Fibroblast of gingiva (primary cell): ENCODE data around the gene KRTAP29-1.
"Not testable (repeated sequence)": the region's sequence is repeated elsewhere in the genome, so short reads cannot be mapped to it uniquely, and the experiment has no call there.

ENCODE experiments used
- DNase-seq: peaks from one replicate; pipeline ENCODE4 v3.0.0-alpha.2; 2011; ENCODE audit warnings: low read depth

KRTAP29-1 gene

DNA sequence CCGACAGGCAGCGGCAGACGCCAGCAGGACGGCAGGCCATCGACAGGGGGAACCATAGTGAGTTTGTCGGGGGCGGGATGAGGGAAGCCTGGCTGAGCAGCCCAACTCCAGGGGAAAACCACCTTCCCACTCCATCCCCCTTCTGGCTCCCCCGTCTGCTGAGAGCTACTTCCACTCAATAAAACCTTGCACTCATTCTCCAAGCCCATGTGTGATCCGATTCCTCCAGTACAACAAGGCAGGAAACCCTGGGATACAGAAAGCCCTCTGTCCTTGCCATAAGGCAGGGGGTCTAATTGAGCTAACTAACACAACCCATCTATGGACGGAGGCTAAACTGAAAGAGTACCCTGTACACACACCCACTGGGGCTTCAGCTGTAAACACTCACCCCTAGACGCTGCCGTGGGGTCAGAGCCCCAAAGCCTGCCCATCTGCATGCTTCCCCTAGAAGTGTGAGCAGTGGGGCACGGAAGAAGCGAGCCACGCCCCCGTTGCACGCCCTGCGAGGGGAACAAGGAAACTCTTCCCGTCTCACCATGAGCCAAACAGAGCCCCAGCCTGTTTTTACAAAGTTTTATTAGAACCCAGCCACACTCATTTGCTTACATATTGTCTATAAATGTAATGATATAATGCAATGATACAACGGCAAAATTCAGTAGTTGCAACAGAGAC, 4.1 kb downstream of the KRTAP29-1 start:
- DNase-seq: no peak

DNA sequence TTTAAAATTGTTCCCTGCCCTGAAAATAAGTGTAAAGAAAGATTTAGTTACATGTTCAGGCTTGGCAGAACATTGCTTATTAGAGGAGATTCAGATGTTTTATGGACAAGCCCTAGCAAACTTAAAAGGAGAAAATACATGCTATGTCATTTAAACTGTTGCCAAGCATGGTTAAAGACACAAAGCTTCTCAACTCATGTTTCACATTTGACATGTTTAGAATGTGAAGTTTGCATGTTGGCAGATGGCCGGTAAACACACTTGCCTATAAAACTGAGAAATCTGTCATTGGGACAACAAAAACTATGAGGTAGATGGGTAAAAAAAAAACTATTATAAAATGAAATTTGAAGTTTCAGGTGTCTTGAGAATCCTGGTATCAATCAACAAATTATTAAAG, 5.8 kb downstream of the KRTAP29-1 start:
- DNase-seq: no peak

DNA sequence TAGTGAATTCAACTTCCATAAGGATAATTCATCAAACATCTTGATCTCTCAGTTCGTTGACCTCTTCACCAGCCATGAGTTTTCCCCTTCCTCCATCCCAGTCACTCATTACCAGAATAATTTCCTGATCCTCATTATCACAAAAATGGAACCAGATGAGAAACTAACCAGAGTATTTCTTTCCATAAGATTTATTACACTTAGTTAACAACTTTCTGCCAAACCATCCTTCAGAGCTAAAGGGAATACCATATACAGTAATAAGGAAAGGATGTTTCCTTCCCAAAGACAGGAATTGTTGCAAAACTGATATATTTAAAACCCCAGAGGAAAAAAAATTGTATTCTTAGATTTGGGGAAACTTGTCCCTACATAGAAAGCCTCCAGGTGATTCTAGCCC, 8.6 kb downstream of the KRTAP29-1 start:
- no peak for DNase-seq

DNA sequence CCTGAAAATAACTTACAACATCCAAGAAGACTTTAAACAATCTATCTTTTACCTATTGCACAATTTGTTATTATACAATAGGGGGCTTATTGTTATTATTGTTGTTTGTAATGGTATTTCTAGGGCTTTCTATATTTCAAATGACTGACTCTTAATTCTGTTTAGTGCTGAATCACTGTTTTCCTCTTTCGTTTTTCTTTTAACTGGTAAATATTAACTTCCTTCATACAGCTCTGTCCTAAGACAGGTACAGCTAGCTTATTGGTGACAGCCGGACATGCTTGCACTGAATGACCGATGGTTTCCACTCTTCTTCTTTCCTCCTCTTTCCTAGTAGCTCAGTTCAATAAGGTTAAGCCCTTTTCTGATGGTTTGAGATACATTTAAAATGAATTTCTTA, 15.6 kb downstream of the KRTAP29-1 start:
- no peak for DNase-seq

DNA sequence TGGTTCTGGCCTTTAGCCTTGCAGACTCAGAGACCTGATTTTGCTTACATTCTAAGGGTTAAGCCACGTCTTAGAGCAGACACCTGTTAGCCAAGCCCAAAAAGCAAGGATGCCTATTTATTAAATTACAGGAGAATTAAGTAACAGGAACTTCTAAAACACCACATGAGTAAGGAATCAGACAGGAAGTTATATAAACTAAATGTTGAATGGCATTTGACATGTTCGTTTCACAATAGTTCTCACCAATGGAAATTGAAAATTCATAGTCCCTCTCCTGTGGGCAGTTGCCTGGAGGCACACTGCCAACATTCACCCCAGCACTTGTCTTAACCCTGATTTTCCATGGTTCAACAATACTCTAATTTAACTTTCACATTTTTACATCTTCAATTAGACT, 18.1 kb downstream of the KRTAP29-1 start:
- peak; percentile 0 for DNase-seq

DNA sequence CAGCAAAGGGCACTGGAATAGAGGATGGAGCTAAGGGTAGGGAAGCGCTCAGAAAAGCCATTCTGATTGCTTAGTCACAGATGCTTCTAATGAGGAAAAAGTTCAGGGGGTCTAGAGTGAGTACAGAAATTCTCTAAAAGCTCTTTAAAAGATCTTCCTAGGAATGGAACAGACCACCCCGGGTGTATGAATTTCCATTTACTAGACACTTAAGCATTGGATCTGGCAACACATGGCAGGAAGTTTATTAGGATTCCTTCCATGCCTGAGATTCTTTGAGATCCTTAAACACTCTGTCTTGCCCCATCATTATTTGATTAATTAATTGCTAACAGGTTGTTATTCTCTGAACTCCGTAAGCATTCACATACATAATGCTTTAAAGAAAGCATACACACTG, 18.6 kb downstream of the KRTAP29-1 start:
- DNase-seq: peak; percentile 75

DNA sequence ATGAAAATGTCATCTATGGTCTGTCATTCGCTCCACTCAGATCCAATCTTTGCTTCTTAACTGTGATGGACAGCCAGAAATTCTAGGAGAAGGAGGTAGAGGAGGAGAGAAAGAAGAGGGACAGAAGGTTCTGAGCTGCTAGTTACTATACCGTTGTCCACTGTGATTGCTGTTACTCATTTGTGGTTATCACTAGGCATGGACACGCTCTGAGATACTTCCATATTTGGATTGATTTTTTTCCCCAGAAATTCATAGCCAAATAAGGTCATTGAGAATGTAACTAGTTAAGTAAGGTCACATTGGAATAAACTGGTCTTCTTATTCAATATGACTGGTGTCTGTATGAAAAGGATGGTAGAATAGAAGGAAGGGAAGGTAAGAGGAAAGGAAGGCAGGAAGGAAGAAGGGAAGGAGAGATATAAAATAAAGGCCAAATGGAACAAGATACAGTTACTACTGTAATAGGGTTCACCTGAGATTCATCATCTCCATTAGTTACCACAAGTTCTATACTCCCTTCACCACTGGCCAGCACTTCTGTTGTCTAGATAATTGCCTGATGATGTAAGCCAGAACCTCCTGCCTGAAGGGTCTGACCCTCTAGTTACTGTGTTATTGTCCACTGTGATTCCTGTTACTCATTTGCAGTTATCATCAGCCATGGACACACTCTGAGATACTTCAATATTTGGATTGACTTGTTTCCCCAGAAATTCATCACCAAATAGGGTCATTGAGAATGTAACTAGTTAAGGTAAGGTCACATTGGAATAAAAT, 24.3 kb downstream of the KRTAP29-1 start:
- peak; percentile 0 for DNase-seq

DNA sequence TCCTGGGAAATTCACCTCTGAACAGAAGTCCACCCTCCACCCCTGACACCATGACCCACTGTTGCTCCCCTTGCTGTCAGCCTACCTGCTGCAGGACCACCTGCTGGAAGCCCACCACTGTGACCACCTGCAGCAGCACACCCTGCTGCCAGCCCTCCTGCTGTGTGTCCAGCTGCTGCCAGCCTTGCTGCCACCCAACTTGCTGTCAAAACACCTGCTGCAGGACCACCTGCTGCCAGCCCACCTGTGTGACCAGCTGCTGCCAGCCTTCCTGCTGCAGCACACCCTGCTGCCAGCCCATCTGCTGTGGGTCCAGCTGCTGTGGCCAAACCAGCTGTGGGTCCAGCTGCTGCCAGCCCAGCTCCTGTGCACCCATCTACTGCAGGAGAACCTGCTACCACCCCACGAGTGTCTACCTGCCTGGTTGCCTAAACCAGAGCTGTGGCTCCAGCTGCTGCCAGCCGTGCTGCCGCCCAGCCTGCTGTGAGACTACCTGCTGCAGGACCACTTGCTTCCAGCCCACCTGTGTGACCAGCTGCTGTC, 26.9 kb downstream of the KRTAP29-1 start, which contains the start of gene KRTAP9-7:
Gene KRTAP9-7, plus strand, starts transcription at position 51 of the 543 bp plus-strand sequence. Its CDS starts 0 bp downstream, at position 51.
- not testable (repeated sequence) for DNase-seq

DNA sequence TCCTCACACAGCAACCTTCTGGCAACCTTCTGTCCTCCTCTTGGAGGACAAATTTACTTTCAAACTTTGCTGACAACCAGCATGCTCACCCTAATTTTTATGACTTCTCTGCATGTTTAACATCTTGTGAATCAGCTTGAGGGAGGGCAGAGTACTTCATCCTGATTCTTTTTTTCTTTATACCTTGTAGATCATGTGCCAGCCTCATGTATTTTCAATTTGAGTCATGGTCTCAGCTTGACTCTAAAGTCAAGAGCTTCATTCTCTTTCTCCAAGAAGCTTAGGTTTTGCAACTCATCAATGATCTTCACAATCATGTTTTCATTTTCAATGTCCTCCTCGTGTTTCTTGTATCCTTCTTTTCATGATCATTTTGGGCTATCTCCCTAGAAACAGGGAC, 30.8 kb downstream of the KRTAP29-1 start:
- DNase-seq: no peak

DNA sequence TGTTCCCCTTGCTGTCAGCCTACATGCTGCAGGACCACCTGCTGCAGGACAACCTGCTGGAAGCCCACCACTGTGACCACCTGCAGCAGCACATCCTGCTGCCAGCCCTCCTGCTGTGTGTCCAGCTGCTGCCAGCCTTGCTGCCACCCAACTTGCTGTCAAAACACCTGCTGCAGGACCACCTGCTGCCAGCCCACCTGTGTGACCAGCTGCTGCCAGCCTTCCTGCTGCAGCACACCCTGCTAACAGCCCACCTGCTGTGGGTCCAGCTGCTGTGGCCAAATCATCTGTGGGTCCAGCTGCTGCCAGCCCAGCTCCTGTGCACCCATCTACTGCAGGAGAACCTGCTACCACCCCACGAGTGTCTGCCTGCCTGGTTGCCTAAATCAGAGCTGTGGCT, 31.3 kb downstream of the KRTAP29-1 start:
- not testable (repeated sequence) for DNase-seq

DNA sequence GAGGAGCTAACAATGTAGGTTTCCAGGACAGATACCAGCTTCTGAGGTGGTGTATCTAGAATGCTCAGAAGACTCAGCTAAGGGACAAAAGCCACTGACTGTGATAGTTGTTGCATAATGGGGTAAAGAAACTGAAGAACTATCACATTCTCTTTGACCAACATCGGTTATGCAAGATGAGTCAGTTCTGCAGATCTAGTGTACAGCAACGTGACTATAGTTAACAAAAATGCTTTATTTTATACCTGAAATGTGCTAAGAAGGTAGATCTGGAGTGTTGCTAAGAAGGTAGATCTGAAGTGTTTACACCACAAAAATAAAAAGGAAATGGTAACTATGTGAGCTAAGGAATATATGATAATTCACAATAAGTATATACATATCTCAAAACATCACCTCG, 34.9 kb downstream of the KRTAP29-1 start:
- no peak for DNase-seq

DNA sequence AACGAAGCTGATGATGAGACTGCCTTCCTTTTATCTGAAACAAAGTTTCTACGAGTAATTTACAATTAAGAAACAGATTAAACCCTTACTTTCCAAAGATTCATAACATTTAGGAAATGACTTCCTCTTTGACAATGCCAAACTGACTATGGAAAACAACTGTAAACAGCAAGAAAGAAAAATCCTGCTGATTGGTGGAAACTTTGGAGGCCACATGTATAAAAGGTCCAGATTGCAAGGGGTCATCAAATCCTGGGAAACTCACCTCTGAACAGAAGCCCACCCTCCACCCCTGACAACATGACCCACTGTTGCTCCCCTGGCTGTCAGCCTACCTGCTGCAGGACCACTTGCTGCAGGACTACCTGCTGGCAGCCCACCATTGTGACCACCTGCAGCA, 37.6 kb downstream of the KRTAP29-1 start, which contains the start of gene KRTAP9-6:
Gene KRTAP9-6, plus strand, starts transcription at position 301 of the 400 bp plus-strand sequence. Its CDS starts 0 bp downstream, at position 301.
- DNase-seq: peak; percentile 0

DNA sequence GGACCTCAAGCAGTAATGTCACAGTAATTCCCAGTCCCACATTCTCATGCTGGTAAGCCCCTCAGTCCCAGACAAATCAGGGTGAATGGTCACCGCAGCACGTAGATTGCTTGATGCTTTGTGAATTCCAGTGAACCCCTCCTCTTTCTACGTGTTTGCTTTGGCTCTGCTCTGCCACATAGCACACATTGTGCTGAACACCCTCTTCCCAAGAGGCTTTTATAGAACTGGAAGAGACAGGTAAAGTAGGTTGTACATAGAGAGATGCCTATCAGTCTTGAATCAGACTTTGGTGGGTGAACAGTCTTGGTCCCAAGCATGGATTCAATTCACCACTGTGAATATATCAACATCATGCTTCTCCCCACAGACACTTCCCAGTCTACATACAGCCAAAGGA, 38.1 kb downstream of the KRTAP29-1 start:
- peak; percentile 0 for DNase-seq

DNA sequence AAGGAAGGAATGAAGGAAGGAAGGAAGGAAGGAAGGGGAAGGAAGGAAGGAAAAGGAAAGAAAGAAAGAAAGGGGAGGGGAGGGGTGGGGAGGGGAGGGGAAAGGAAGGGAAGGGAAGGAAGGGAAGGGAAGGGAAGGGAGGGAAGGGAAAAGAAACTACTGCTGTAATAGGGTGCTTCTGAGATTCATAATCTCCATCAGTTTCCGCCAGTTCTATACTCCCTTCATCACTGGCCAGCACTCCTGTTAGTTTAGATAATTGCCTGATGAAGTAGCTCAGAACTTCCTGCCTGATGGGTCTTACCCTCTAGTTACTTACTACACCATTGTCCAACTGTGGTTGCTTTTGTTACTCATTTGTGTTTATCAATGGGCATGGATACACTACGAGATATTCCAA, 39.4 kb downstream of the KRTAP29-1 start:
- peak; percentile 0 for DNase-seq

DNA sequence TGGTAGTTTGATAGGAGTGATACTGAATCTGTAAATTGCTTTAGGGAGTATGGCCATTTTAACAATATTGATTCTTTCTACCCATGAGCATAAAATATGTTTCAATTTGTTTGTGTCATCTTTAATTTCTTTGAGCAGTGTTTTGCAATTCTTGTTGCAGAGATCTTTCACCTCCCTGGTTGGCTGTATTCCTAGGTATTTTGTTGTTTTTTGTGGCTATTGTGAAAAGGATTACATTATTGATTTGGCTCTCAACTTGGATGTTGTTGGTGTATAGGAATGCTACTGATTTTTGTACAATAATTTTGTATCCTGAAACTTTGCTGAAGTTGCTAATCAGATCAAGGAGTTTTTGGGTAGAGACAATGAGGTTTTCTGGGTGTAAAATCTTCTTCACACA, 44.2 kb downstream of the KRTAP29-1 start:
- DNase-seq: peak; percentile 76

DNA sequence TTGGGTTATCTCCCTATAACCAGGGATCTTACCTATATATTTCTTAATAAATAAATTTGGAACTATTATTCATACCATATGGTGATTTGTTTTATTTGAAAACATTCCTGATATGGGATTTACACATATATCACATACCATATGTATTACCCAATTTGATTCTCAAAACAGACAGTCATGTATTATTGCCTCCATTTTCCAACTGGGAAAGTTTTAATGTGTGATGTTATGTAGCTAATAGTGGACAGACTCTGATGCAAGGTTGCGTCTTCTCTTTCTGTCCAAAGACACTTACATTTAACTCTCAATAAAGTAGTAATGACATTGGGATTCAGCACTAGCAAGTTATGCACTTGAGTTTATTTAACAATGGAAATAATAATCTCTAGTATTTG, 46.4 kb downstream of the KRTAP29-1 start:
- DNase-seq: peak; percentile 9

DNA sequence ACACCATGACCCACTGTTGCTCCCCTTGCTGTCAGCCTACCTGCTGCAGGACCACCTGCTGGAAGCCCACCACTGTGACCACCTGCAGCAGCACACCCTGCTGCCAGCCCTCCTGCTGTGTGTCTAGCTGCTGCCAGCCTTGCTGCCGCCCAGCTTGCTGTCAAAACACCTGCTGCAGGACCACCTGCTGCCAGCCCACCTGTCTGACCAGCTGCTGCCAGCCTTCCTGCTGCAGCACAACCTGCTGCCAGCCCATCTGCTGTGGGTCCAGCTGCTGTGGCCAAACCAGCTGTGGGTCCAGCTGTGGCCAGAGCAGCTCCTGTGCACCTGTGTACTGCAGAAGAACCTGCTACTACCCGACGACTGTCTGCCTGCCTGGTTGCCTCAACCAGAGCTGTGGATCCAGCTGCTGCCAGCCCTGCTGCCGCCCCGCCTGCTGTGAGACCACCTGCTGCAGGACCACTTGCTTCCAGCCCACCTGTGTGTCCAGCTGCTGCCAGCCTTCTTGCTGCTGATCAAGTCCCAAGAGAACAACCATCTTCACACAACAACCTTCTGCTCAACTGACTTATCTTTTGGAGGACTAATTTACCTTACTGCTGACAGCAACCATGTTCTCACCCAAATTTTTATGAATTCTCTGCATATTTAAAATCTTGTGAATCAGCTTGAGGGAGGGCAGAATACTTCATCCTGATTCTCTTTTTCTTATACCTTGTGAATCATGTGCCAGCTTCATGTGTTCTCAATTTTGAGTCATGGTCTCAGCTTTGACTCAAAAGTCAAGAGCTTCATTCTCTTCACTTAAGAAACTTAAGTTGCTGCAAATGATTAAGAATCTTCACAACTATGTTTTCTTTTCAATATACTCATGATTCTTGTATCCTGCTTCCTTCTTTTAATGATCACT, 47.0 kb downstream of the KRTAP29-1 start, which contains the start of gene KRTAP9-9:
Gene KRTAP9-9, plus strand, starts transcription at position 4 of the 910 bp plus-strand sequence.
- DNase-seq: peak; percentile 9

DNA sequence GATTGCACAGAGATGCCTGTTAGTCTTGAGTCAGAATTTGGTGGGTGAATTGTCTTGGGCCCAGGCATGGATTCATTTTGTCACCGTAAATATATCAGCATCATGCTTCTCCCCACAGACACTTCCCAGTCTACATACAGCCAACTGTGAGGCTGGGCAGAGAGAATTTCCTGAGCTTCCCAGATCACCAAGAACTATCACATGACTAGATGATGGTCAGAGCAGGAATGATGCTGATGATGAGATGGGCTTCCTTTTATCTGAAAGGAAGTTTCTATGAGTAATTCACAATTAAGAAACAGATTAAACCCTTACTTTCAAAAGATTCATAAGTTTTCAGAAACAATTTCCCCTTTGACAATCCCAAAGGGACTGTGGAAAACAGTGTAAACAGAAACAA, 47.8 kb downstream of the KRTAP29-1 start:
- DNase-seq: no peak
